ENCODE data around the gene SLC26A8.

- TF ChIP-seq CTCF (IDR thresholded peaks at IDR 0.05): no peak
- TF ChIP-seq POLR2AphosphoS5 (IDR thresholded peaks at IDR 0.05; ENCODE audit: low read depth, low read length): no peak
Measured at GRCh38 chr6:36052097-36052496, 27.7 kb upstream of the SLC26A8 start.

Measured in Panc1 (cell line).